Measurements from ENCODE around the gene MROH2B.
"Not testable (repeated sequence)": the region's sequence is repeated elsewhere in the genome, so short reads cannot be mapped to it uniquely, and the experiment has no call there.

The MROH2B gene

GRCh38 chr5:41022600-41022999 is 48.5 kb downstream of the MROH2B start:
- DNase-seq = not testable (repeated sequence)

- no peak for DNase-seq
Measured at GRCh38 chr5:41012318-41012717, 58.8 kb downstream of the MROH2B start.

- no peak for DNase-seq
Measured at GRCh38 chr5:41010572-41010971, 60.6 kb downstream of the MROH2B start.

- peak; percentile 94 for DNase-seq
Measured at GRCh38 chr5:41009232-41009631, 61.9 kb downstream of the MROH2B start.

GRCh38 chr5:41004931-41005330 is 66.2 kb downstream of the MROH2B start:
- no peak for DNase-seq

GRCh38 chr5:41003670-41004376 is 67.3 kb downstream of the MROH2B start:
- no peak for DNase-seq

- no peak for DNase-seq
Measured at GRCh38 chr5:40999966-41000365, 71.2 kb downstream of the MROH2B start.

- no peak for DNase-seq
Measured at GRCh38 chr5:40999142-40999541, 72.0 kb downstream of the MROH2B start.

- DNase-seq = no peak
Measured at GRCh38 chr5:40995801-40996586, 75.1 kb downstream of the MROH2B start.

- no peak for DNase-seq
Measured at GRCh38 chr5:40991981-40992559, 79.1 kb downstream of the MROH2B start.

GRCh38 chr5:40991168-40991980 is 79.8 kb downstream of the MROH2B start:
- no peak for DNase-seq

- peak; percentile 57 for DNase-seq
Measured at GRCh38 chr5:40988746-40989510, 82.2 kb downstream of the MROH2B start.

- DNase-seq = no peak
Measured at GRCh38 chr5:40987349-40987748, 83.8 kb downstream of the MROH2B start.

- DNase-seq = no peak
Measured at GRCh38 chr5:40986666-40987065, 84.5 kb downstream of the MROH2B start.

- no peak for DNase-seq
Measured at GRCh38 chr5:40985501-40985900, 85.6 kb downstream of the MROH2B start.

- peak; percentile 94 for DNase-seq
Measured at GRCh38 chr5:40984884-40985283, 86.3 kb downstream of the MROH2B start.

GRCh38 chr5:40983781-40984180 is 87.4 kb downstream of the MROH2B start:
- DNase-seq = peak; percentile 61

- no peak for DNase-seq
Measured at GRCh38 chr5:40981420-40981819, 89.7 kb downstream of the MROH2B start.

- no peak for DNase-seq
Measured at GRCh38 chr5:40976836-40977235, 94.3 kb downstream of the MROH2B start.

GRCh38 chr5:40976041-40976440 is 95.1 kb downstream of the MROH2B start:
- no peak for DNase-seq

- no peak for DNase-seq
Measured at GRCh38 chr5:40973364-40974004, 97.7 kb downstream of the MROH2B start.

- DNase-seq = no peak
Measured at GRCh38 chr5:40972434-40972833, 98.7 kb downstream of the MROH2B start.

Measured in fibroblast of skin of back (primary cell).